HG02588 (cell line): ENCODE results near the gene MOAP1.
A peak's percentile ranks its signal among the peaks of the same experiment; 100 is the strongest.
"Not testable (repeated sequence)": the region's sequence is repeated elsewhere in the genome, so short reads cannot be mapped to it uniquely, and the experiment has no call there.

Source experiments
- ATAC-seq: cut with Tn5 transposase; IDR thresholded peaks from one replicate; pipeline ENCODE4 v1.9.1; 2021; ENCODE audit warnings: mild to moderate bottlenecking, moderate library complexity; ENCODE audit not compliant: unreplicated experiment

The MOAP1 gene, protein sequence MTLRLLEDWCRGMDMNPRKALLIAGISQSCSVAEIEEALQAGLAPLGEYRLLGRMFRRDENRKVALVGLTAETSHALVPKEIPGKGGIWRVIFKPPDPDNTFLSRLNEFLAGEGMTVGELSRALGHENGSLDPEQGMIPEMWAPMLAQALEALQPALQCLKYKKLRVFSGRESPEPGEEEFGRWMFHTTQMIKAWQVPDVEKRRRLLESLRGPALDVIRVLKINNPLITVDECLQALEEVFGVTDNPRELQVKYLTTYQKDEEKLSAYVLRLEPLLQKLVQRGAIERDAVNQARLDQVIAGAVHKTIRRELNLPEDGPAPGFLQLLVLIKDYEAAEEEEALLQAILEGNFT

DNA sequence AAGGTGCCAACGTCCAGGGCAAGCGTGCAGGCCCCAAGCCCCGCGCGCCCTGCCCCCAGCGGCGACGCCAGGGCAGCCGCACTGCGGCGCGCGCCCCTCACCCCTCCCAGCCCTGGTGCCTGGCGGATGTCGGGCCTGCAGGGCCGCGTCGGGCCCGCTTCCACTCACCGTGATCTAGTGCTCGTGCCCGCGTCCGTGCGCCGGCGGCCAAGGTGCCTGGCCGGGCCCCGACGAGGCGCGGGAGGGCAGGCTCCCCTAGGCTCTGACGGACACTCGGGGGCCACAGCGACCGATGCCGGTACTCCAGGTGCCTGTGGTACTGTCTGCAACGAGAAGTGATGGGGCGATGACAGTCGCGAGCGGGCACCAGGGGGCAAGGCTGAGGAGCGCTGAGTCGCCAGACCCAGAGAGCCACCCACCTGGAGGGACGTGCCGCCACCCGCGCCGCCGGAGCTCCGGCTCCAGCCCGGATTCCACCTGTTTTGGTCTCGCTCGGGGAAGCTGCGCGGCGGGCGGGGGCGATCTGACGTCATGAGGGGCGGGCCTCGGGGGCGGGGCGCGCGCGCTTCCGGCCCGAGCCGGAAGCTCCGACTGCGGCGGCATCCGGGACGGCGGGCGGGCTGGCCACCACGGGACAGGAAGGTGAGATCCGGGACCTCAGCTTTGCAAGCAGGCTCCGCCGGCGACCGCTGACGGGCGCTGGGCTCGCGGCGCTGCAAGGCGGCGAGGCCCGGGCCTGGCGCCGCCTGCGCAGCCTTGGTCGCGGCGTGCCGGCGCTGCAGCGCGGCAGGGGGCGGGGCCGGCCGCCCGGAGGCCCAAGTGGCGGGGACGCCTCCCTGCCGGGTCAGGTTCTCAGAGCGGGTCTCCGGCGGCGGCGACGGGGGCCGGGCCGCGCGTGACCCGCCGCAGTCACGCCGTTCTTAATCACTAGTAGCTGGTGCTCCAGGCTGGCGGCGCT, at the start of gene MOAP1, which contains the start of gene LYSET:
TSS of gene MOAP1 (minus strand) at position 507 of the 958 bp plus-strand sequence. CDS start 655 bp downstream, outside the sequence.
TSS of gene LYSET (plus strand) at position 927 of the 958 bp plus-strand sequence. CDS start 89 bp downstream, outside the sequence.
- ATAC-seq = peak; percentile 83

DNA sequence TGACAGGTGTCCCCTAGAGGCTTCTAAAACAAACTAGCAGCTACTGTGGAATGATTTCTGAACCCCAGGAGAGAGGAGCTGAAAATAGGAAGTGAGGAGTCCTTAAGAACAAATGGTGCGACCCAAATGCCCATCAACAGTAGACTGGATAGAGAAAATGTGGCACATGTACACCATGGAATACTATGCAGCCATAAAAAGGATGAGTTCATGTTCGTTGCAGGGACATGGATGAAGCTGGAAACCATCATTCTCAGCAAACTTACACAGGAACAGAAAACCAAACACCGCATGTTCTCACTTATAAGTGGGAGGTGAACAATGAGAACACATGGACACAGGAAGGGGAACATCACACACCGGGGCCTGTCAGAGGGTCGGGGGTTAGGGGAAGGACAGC, 48.4 kb upstream of the MOAP1 start:
- ATAC-seq = not testable (repeated sequence)

DNA sequence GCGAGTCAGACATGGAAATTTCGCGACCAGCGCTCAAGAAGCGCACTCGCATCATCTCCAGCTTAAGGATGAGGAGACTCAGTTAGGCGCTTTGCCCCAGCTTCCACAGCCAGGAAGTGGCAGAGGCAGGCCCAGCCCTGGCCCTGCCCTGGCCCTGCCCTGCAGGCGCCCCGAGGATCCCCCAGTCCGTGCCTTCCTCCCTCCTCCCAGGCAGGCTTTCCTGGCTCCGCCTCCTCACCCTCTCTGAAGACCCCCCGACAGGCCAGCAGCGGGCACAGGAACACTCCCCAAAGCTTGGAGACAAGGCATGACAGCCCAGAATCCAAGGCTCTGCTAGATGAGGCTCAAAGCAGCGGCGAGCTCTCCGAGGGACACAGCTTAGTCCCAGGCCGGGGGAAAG, 47.5 kb upstream of the MOAP1 start:
- no peak for ATAC-seq

DNA sequence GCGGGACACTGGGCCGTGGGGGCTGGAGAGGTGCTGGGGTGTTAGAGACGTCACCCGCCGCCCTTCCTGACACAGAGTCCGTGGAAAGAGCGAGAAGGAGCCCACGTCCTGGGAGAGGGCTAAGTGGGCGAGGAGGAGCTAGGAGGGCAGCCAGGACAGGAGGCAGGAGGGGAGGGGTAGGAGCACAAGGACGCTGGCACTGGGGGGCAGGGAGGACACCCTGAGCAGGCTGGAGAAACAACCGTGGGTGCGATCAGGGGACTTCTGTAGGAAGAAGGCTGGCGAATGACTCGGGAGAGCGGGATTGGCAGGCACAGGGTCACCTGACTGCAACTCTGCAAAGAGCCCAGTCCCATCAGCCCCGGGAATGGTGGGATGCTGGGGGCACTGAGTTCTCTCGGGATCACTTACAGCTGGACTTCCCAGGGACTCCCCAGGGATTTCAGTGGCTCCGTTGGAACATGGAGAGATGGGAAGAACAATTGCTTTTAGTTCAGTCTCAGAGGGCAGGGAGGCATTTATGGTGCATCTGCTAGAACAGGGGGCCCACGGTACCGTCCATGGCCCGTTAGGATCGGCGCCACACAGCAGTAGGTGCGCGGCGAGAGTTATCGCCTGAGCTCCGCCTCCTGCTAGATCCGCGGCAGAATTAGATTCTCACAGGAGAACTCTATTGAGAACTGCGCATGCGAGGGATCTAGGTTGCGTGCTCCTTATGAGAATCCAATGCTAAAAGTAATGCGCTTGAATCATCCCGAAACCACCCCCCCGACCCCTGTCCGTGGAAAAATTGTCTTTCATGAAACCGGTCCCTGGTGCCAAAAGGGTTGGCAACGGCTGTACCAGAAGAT, 46.7 kb upstream of the MOAP1 start:
- ATAC-seq = no peak

DNA sequence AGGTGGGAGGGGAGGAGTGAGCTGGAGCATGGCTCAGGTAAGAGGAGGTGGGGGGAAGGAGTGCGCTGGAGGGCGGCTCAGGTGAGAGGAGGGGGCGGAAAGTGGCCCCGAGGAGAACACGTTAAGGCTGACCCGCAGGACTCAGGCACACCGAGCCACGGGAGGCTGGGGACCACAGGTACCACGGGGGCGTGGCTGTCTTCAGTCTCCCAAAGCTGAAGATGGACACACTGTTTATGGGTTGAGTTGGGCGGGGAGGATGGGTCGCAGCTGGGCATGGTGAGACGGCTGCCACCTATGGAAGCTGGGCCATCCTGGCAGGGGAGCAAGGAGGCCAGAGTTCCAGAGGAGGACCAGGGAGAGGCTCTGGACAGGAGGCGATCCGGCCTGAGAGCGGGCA, 45.8 kb upstream of the MOAP1 start:
- ATAC-seq = no peak

DNA sequence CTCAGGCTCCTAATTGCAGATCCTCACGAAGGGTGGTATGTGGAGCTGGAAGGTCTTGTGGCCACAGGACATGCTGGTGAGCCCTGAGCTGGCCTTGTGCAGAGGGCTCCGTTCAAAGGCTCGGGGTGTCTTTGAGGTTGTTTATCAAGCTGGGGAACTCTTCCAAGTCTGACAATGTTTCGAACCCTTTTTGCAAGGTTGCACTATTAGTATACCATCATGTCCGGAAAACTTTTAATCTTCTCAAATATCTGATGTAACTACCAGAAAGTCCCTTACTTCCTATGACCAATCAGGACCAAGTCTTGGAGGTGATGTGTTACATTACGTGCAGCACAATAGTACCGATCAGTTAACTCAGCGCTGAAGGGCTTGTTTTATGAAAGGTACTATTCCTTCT, 43.9 kb upstream of the MOAP1 start:
- no peak for ATAC-seq

DNA sequence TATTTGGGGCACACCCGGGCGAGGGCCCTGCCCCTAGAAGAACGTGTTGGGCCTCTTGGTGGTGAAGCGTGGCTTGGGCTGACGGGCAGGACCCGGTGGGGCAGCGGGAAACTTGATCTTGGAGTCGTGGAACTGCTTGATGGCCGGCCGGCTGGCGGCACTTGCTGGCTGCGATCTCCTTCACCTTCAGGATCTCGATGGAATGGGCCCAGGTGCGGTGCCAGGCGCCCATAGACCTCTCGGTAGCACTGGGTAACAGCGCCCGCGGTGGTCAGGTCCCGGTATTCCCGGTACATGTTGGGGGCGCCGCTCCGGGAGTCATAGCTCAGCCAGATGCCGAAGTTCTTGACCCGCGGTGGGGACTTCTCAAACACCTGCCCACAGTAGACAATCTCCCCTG, 38.9 kb upstream of the MOAP1 start:
- ATAC-seq = no peak

DNA sequence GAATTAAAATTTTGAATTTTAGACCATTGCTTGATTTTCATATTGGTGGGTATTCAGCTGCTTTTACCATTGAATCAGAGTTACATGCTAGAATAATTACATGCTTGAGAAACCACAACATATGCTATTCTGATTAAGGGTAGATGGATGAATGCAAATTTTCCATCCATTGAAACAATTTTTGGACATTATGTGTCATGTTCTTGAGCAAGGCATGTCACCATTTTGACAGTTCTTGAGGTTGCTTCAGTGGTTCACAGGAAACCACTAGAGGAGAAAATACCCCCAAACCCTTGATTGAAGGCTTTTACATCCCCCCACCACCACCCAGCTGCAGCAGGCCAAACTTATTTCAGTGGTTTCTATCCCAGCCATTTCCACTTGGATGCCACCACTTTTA, 35.8 kb upstream of the MOAP1 start:
- ATAC-seq = no peak

DNA sequence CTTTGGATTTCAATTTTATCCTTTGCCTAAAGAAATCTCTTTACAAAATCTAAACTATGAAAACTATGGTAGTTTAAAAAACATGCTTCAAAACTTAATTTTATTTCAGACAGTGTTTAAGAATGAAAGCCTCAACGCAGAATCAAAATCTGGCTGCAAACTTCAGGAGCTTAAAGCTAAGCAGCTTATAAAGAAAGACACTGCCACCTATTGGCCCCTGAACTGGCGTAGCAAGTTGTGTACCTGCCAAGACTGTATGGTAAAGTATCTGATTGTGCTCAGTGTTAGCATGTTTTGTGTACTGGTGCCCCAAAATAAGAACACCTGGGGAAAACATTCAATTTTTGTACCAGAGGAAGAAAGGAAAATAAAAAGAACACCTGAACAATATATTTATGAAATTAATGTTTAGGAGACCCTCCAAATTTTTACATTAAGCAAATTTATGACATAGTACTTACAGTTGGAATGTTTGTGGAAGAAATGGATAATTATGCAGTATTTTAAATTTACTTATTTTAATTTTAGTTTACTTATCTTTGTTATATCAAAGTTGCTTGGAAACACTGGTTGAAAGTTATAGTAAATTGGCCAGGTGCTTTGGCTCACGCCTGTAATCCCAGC, 34.5 kb upstream of the MOAP1 start:
- no peak for ATAC-seq

DNA sequence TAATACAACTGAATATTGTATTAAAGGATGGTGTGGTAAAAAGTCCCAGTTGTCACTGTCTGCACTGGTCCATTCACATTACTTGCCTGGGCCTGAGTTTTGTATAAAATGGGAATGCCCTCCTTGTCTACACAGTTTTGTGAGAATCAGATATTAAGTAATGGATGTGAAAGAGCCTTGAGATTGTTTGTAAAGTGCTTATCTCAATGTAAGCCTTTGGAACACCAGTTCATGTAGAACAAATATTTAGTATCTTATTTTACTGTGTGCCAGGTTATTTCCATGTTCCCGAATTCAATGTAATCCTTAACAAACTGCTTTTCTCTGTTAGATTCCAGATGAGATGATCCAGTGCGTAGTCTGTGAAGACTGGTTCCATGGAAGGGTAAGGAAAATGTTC, 29.9 kb upstream of the MOAP1 start:
- no peak for ATAC-seq

DNA sequence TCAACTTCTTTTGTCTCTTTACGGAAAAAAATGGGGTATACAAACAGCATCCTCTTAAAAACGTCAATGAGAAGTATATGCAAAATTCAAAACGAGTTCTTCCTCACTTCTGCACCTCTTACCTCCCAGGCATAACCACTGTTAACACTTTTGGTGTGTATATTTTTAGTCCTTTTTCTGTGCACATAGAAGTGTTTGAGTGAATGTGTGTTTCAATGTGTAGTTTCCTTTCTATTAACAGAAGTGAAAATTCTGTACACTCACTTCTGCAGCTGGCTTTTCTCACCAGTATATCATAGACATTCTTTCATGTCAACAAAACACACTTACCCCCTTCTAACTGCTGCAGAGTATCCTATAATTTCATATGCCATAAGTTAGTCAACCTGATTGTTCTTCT, 27.7 kb upstream of the MOAP1 start:
- ATAC-seq = peak; percentile 65

DNA sequence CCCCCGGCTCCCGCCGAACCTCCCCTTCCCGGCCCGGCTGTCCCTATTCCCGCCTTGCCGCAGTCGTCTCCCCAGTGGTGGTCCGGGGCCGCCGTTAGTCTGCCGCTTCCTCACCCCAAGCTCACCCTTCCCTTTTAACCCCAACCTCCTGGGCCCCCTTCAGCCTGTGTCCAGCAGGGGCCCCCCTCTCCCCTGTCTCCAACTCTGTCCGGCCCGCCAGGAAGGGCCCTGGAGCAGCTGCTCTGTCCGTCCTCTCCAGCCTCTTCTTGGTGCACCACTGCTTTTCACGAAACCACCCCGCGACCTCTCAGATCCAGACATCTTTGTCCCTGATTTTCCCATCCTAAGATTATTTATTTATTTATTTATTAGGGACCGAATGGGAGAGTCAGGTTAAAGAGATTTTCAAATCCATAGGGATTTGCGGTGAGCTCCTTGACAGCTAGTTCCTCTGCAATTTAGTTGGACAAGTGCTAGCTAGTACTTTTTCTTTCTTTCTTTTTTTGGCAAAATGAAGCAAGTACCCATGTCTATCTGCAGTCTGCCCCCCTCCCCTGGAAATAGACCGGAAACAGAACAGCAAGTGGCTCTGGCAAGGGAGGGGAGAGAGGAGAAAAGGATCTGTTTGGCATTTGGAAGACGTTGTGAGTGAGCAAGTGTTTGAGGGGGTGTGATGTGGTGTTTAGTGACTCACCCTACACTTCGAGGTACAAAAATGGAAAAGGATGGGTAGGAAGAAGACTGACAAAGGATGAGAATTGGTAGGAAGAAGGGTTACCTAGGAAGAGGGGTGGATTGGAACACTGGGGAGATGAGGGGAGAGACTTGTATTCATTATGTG, 23.0 kb upstream of the MOAP1 start:
- peak; percentile 34 for ATAC-seq

DNA sequence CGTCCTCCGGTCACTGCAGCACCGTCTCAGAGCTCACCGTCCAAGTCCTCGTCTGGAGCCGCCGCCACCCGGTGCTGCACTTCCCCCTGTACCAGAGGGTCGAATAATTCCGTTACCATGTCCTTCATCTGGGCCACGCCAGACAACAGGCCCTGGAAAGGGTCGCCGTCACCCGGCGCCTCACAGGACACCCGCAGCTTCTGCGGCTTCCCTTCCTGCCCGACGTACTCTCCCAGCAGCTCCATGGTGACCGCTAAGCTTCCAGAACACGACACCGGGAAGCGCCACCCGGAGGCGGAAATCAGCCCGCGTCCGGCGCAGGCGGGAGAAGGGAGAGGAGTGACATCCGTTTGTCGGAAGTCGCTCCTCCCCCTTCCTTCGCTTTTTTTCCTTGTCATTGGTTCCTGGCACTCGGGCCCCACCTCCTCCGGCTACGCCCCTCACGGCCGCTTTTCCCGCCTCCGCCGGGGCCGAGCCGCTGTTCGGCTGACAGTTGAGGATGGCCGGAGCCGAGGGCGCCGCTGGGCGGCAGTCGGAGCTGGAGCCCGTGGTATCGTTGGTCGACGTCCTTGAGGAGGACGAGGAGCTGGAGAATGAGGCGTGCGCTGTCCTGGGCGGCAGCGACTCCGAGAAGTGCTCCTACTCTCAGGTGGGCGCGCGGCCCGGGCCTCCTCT, 22.2 kb upstream of the MOAP1 start, which contains the start of the genes GON7 and UBR7:
TSS of gene GON7 (minus strand) at position 273 of the 675 bp plus-strand sequence. CDS start at position 245, 28 bp downstream.
TSS of gene UBR7 (plus strand) at position 464 of the 675 bp plus-strand sequence. CDS start at position 500, 36 bp downstream.
- peak; percentile 87 for ATAC-seq

DNA sequence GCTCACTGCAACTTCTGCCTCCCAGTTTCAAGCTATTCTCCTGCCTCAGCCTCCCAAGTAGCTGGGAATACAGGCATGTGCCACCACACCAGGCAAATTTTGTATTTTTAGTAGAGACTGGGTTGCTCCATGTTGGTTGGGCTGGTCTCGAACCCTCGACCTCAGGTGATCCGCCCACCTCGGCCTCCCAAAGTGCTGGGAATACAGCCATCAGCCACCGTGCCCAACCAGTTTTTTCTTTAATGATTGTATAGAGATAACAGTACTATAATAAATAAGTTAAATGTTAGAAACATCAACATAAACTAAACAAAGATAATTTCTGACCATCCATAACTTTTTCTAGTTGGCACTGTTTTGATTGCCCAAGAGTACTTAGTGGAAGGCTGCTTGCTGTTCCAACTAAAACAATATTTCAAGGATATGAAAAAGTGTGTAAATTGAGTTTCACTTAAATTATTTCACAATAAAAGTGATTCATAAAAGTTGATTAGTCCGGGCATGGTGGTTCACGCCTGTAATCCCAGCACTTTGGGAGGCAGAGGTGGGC, 16.5 kb upstream of the MOAP1 start:
- no peak for ATAC-seq

DNA sequence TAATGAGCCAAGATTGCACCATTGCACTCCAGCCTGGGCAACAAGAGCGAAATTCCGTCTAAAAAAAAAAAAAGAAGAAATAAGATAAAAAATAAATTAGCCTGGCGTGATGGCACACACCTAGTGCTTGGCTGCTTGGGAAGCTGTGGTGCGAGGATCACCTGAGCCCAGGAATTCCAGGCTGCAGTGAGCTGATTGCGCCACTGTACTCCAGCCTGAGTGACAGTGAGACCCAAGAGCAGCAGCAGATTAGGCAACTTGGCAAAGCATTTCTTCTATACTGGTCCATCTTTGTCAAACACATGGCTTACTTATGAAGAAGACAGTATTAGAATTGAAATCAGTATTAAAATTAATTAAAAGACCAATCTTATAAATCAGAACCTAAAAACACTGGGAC, 15.9 kb upstream of the MOAP1 start:
- no peak for ATAC-seq

DNA sequence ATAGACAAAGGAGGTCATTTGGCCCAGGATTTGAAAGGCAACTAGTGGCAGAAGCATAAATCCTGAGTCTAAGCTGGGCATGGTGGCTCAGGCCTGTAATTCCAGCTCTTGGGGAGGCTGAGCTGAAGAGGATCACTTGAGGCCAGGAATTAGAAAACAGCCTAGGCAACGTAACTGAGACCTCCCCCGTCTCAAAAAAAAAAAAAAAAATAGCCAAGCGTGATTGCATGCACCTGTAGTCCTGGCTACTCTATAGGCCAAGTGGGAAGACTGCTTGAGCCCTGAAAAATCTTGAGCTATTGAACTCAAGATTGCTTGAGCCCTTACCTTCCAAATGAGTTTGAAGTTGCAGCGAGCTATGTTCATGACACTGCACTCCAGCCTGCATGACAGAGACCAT, 14.3 kb upstream of the MOAP1 start:
- ATAC-seq = no peak

DNA sequence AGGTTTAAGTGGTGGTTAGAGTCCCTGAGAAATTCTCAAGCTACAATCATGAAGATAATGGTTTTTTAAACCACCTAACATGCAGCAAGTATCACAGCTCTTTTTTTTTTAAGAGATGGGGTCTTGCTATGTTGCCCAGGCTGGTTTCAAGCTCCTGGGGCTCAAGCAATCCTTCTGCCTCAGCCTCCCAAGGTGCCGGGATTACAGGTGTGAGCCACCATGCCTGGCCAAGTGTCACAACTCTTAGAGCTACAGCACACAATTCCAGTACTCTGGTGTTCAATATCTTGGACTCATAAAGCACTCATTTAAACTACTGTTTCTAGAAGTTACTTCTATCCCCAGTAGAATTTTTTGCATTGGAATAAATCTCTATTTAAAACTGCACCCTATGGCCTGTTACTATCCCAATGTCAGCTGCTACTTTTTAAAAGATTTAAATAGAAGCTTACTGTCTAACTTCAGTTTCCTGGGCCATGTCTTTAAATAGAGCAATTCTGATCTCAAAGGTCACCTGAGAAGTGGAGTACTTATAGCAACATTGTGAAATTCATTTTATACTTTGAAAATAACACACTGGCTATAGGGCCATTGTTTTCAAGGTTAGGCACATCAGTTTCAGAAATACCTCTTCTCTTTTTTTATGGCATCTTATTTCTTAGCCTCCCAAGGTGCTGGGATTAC, 10.8 kb upstream of the MOAP1 start:
- ATAC-seq = no peak

DNA sequence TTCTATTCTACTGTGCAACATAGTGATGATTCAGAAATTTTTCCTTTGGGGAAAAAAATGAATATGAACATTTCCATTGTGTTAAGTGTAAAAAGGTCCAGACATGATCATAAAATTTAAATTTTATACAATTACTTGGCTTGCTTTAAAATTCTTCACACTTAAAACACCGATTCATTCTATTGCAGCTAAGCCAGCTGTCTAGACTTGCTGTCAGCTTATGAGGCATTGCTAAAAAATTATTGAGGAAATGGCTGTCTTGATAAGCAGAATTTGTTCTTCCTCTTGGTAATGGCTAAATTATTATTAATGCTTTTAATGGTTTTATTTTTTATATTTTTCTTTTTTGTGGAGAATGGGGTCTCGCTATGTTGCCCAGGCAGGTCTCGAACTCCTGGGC, 2.3 kb upstream of the MOAP1 start:
- ATAC-seq = no peak
